HG03378 (cell line): ENCODE data around the gene SLC25A2.
"Not testable (repeated sequence)": the region's sequence is repeated elsewhere in the genome, so short reads cannot be mapped to it uniquely, and the experiment has no call there.

Experiments
- ATAC-seq: cut with Tn5 transposase; IDR thresholded peaks from one replicate; pipeline ENCODE4 v1.9.1; 2021; ENCODE audit warnings: mild to moderate bottlenecking, moderate library complexity; ENCODE audit not compliant: unreplicated experiment

The SLC25A2 gene

DNA sequence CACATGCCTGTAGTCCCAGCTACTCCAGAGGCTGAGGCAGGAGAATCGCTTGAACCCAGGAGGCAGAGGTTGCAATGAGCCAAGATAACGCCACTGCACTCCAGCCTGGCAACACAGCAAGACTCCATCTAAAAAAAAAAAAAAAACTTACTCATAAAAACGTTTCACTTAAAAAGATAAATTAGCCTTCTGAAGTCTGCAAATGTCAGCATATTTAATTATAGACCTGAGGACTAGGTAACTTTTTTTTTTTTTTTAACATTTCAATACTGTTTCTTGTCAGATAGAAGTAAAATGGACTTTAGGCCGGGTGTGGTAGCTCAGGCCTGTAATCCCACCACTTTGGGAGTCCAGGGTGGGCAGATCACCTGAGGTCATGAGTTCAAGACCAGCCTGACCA lies 13.1 kb upstream of the SLC25A2 start:
- ATAC-seq: not testable (repeated sequence)

DNA sequence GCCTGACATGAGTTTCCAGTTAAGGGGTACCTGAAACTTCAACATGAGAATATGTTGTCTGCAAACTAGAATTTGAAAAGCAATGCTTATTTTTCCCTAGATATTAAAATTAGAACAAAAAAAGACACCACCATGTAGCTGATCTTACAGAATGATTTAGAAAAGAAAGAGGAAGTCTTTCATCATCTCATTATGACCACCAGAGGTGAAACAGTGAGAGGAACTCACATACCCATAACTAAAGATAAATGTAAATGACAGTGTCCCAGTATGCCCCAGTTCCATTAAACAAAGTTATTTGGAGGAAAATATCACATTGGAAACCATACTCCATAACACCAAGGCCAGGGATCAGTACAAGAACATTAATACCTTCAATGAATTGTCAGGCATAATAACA lies 9.9 kb upstream of the SLC25A2 start:
- ATAC-seq: no peak

DNA sequence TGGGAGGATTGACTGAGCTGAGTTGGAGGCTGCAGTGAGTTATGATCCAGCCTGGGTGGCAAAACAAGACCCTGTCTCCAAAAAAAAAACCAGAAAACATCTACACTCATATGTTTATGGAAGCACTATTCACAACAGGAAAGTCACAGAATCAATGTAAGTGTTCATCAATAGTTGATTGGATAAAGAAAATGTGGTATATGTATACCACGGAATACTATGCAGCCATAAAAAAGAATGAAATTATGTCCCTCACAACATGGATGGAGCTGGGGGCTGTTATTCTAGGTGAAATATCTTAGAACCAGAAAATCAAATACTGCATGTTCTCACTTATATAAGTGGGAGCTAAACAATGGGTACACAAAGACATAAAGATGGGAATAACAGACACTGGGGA lies 2.8 kb upstream of the SLC25A2 start:
- no peak for ATAC-seq

DNA sequence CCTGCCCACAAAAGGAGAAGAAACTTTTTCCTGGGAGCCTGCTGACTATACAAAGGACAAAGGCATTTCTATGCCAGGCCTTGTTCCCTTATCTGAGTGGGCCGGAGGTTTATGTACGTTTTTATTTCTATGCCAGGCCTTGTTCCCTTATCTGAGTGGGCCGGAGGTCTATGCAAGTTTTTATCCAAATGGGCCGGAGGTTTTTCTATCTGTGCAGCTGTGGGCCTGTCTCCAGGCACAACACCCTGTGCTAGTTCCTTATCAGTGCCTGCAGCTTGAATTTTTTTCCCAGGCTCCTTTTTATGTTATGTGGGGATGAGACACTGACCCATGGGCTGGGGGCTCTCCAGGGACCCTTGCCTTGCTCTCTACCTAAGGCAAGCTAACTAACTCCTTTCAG lies 5.5 kb downstream of the SLC25A2 start:
- ATAC-seq: no peak

DNA sequence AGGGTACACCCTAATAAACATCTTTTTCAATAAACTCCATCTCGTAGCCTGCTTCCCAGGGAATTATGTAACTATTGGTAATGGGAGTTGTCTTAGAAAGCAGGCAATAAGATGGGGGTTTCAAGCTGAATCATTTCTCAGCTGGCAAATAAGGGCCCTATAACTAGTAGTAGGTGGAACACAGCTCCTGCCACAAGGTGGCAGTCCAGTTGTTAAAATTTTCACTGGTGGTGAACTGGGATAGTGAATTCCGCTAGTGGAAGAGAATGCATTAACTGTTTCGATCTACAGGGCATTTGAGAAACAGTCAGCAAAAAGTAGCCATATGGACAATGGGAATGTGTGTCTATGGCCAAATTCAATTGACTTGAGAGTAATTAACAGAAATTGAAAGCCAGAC lies 30.9 kb downstream of the SLC25A2 start:
- ATAC-seq: no peak

DNA sequence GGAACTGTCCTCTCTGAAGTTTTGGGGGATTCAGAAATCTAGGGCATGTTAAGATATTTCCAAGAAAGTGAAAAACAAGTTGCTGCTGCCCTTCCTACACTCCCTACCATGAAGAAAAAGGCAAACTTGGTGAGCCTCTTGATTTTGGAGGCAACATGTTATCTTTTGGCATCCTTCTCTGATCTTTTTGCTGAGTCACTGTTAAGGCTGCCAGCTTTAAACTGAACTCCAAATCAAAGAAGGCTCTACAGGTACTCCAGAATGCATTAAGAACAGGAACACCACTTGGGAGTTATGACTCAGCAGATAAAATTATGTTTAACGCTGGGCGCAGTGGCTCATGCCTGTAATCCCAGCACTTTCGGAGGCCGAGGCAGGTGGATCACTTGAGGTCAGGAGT lies 34.7 kb downstream of the SLC25A2 start:
- ATAC-seq: no peak

DNA sequence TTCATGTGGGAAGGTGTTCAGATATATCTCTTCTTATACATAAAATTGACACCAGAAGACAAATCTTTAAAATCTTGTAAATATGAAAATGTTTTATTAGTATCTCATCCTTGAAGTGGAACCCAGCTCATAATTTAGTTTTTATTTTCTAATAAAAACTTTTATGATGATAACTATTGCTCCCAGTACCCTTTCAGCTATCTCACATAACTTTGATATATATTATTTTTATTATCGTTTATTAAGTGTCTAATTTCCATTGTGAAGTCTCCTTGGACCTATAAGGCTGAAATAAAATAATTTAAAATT lies 42.7 kb downstream of the SLC25A2 start:
- ATAC-seq: no peak

DNA sequence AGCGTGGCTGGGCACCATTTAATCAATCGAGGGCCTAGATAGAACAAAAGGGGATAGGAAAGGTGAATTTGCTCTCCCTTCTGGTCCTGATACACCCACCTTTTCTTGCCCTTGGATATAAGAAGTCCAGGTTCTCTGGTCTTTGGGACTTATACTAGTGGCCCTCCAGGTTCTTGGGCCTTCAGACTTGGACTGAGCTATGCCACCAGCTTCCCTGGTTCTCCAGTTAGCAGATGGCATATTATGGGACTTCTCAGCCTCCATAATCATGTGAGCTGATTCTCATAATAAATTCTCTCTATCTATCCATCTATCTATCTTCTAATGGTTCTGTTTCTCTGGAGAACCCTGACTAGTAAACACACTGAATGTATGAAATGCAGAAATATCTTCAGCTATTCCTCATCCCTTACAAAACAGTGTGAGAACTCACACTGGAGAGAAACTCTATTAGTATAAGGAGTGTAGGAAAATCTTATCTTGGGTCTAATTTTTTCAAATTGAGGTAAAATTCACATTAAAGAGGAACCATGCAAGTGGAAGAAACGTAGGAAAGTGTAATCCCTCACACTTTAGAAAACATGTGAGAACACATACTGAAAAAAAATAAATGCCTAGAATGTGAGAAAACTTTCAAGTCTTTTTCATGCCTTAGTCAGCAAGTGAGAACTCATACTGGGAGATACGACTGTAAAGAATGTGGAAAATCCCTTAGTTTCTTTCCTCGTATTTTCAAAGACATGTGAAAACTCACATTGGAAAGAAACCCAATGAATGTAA lies 43.2 kb downstream of the SLC25A2 start:
- ATAC-seq: no peak

DNA sequence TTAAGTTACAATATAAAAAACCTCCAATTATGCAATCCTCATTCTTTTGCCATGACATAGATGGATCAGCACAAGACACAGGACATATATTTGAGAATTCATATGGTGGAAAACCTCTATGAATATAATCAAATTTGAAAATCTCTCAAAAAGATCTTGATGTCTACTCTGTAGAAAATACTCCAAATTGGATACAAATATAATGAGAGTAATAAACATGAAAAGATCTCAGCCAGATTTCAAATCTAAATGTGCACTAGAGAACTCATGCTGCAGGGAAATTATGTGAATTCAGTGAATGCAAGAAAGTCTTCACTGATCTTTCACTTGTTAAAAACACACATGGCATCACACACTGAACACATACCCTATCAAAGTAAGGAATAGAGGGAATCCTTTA lies 44.9 kb downstream of the SLC25A2 start:
- no peak for ATAC-seq

DNA sequence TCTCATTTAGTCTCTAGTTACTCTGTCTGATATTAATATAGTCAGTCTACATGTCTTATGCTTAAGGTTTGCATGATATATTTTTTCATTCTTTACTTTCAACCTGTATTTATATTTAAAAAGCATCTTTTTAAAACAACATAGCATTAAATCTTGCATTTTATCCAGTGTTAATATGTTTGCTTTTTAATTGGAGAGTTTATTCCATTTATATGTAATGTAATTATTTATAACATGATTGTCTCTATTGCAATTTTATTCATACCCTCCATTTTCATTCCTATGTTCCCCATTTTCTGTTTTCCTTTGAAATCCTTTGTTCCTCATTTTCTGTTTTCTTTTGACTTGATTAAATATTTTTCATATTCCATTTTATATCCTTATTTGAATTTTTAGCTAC lies 45.4 kb downstream of the SLC25A2 start:
- no peak for ATAC-seq
